ENCODE data around the gene AURKAIP1. TPM values are rescaled to one million over a fixed set of nuclear protein-coding genes. Genes with fewer than 3 reads are reported as not detected.
A peak's percentile ranks its signal among the peaks of the same experiment; 100 is the strongest.

Gene AURKAIP1
- total and polyA plus RNA-seq, 9 of the 15 experiments (the other 6 are each of a cell fraction or from before 2014, with no cell fraction given), result 7.8 to 478 (median 92.0) TPM

DNA sequence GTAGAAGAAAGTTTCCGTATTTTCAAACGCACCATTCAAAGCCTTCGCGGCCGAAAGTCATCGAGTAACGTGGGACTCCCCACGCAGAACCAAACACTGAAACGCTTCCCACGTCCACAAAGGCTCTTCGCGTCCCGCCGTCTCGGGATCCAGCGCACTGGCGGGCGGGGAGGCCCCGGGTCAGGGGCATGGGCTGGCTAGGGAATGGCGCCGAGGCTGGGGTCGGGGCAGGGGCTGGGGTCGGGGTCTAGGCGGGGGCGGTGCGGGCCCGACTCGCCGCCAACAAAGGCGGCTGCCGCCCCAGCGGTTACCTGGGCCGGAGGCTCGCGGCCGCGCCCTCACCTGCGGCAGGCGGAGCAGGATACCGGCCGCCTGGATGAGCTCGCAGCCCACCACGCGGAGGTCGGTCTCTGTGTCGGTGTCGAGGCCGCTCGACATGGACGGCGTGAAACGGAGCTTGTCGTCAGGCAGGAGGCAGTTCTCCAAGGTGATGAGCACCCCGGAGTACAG lies 23.7 kb upstream of the AURKAIP1 start (continued):
- TF ChIP-seq JUN (IDR thresholded peaks at IDR 0.05; ENCODE audit: borderline replicate concordance, low read depth, low read length), result no peak
- TF ChIP-seq JUN (CRISPR knock-in tag; IDR thresholded peaks at IDR 0.05; ENCODE audit: borderline replicate concordance), result 0 out of 2 replicates have a peak, but pooled peaks have one; percentile 64
- TF ChIP-seq PTTG1 (tag; IDR thresholded peaks at IDR 0.05; ENCODE audit: low read depth), result no peak
- TF ChIP-seq, protein P1, sequence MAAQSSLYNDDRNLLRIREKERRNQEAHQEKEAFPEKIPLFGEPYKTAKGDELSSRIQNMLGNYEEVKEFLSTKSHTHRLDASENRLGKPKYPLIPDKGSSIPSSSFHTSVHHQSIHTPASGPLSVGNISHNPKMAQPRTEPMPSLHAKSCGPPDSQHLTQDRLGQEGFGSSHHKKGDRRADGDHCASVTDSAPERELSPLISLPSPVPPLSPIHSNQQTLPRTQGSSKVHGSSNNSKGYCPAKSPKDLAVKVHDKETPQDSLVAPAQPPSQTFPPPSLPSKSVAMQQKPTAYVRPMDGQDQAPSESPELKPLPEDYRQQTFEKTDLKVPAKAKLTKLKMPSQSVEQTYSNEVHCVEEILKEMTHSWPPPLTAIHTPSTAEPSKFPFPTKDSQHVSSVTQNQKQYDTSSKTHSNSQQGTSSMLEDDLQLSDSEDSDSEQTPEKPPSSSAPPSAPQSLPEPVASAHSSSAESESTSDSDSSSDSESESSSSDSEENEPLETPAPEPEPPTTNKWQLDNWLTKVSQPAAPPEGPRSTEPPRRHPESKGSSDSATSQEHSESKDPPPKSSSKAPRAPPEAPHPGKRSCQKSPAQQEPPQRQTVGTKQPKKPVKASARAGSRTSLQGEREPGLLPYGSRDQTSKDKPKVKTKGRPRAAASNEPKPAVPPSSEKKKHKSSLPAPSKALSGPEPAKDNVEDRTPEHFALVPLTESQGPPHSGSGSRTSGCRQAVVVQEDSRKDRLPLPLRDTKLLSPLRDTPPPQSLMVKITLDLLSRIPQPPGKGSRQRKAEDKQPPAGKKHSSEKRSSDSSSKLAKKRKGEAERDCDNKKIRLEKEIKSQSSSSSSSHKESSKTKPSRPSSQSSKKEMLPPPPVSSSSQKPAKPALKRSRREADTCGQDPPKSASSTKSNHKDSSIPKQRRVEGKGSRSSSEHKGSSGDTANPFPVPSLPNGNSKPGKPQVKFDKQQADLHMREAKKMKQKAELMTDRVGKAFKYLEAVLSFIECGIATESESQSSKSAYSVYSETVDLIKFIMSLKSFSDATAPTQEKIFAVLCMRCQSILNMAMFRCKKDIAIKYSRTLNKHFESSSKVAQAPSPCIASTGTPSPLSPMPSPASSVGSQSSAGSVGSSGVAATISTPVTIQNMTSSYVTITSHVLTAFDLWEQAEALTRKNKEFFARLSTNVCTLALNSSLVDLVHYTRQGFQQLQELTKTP (IDR thresholded peaks at IDR 0.05; ENCODE audit: low read depth in 1 of 2, partially characterized antibody in 2 of 2), result no peak
- no peak for TF ChIP-seq REST (IDR thresholded peaks at IDR 0.05; ENCODE audit: borderline replicate concordance)
- TF ChIP-seq REST (CRISPR knock-in tag; IDR thresholded peaks at IDR 0.05; ENCODE audit: low read depth), result no peak
- TF ChIP-seq ZBTB43 (CRISPR knock-in tag; IDR thresholded peaks at IDR 0.05), result no peak
- TF ChIP-seq TAF1 (IDR thresholded peaks at IDR 0.05; ENCODE audit: control insufficient read depth, extremely low read depth, insufficient read depth, low read length, severe bottlenecking), result no peak
- no peak for TF ChIP-seq PHF20 (IDR thresholded peaks at IDR 0.05; ENCODE audit: partially characterized antibody)
- no peak for TF ChIP-seq TFE3 (CRISPR knock-in tag; IDR thresholded peaks at IDR 0.05)
- no peak for TF ChIP-seq NCOR1 (IDR thresholded peaks at IDR 0.05)
- no peak for TF ChIP-seq PHF21A (IDR thresholded peaks at IDR 0.05; ENCODE audit: borderline replicate concordance, low read depth)
- TF ChIP-seq ZNF133 (CRISPR knock-in tag; IDR thresholded peaks at IDR 0.05), result peak; percentile 81; the same call in 1 of the 2 replicates

Measured in K562 (cell line).